Stimulated activated CD8-positive, alpha-beta memory T cell treated with anti-CD3 and anti-CD28 coated beads, Interleukin-2, amount 100 ng/mL, for 1 hour (primary cell): ENCODE data around the gene MICOS13.
"Not testable (repeated sequence)": the region's sequence is repeated elsewhere in the genome, so short reads cannot be mapped to it uniquely, and the experiment has no call there.

ENCODE experiments used
- DNase-seq, 2 donors: peaks; one replicate each; pipeline ENCODE4 v3.0.0-alpha.2; 2020; ENCODE audit warnings: low read depth in 2 of 2

The MICOS13 gene, protein sequence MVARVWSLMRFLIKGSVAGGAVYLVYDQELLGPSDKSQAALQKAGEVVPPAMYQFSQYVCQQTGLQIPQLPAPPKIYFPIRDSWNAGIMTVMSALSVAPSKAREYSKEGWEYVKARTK

DNA sequence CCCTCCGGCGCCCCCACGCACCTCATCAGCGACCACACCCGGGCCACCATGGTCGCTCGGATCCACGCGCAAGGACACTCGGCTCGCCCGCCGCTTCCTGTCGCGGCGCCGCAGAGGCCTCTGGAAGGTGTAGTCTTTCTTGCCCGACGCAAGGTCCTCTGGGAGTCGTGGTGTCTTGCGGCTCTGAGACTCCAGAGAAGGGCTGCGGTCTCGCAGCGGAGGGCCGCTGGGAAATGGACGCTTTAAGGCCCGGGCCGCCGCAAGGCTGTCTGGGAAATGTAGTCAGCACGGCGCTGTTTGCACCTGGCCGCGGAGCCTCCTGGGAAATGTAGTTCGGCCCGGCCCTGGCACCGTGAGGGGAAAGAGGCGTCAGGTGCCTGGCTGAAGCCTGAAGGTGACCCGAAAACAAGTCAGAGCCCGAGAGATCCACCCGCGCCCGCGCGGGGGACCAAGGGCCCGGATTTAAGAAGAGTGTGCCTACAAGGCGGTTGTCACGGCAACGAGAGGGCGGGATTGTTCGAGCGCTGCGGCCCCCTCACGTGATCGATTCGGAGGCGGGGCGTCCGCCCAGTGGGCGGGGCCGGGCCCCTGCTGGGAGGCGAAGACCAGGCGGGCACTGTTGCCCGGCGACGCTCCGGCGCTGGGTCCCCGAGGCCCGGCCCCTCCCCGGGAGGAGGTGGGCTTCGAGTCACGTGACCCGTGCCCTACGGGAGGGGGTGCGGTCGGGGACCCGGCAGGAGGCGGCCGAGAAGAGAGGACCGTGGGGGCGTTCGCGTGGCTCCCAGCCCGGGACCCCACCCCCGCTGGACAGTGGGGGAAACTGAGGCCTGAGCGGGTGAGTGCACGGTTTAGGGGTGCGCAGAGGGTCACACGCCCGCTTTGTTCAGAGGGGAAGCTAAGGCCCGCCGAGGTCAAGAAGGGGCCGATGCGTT lies at the start of gene MICOS13, which contains the start of gene HSD11B1L:
Gene MICOS13, minus strand, starts transcription at position 80 of the 932 bp plus-strand sequence. Its CDS starts 30 bp downstream, at position 50.
Gene HSD11B1L, plus strand, starts transcription at position 591 of the 932 bp plus-strand sequence. CDS start 3,806 bp downstream, outside the sequence.
- DNase-seq, result peak; percentile 95 to 96

GRCh38 chr19:5727453-5728050 lies 47.2 kb upstream of the MICOS13 start:
- DNase-seq, result no peak

GRCh38 chr19:5719961-5720790 lies 39.9 kb upstream of the MICOS13 start, which contains the start of the genes CATSPERD and LONP1:
Gene CATSPERD (plus strand): TSS chr19:5720637. CDS start chr19:5720738, 101 bp downstream.
Gene LONP1 (minus strand): TSS chr19:5720146. CDS start chr19:5720132, 14 bp downstream.
- DNase-seq, result peak; percentile 95 to 97

DNA sequence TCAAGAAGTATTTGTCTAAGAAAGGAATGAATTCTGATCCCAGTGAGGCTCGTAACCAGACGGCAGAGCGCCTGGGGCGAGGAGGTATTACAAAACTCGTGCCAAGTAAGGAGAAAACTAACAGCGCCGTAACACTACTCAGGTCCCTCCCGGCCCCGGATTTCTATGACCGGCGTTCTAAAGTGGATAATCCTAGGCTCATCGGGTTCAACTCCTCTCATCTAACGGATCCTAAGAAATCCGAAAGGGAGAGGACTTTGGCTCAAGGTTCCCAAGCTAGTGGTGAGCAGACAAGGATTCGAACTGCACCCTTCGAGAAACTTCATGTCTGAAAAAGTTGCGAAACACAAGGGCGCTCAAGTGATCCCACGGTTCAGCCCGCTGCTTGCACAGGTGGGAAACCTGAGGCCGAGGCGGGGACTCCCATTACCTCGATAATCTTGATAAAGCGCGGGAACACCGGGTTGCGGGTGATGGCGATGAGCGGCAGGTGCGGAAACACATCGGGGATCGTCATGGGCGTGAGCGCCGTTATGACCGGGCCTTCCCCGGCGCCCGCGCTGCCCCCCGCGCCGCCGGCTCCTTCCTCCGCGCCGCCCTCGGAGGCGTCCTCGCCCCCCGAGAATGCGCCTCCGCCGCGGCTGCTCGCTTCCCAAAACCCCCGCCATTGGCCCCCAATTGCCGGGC lies 39.1 kb upstream of the MICOS13 start:
- DNase-seq, result no peak

GRCh38 chr19:5718579-5719273 lies 38.4 kb upstream of the MICOS13 start:
- DNase-seq, result no peak

DNA sequence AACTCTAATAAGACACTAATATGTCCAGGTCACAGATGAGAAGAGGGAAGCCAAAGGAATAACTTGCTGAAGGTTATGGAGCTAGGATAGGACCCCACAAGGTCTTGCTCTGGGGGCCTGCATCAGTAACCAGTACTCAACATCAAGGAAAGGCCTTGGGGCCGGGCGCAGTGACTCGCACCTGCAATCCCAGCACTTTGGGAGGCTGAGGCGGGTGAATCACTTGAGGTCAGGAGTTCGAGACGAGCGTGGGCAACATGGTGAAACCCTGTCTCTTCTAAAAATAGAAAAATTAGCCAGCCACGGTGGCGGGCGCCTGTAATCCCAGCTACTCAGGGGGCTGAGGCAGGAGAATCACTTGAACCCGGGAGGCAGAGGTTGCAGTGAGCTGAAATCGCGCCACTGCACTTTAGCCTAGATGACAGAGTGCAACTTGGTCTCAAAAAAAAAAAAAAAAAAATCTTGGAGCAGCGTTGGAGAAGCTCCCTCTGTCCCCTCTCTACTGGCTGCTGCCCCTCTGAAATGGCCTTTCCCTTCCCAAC lies 37.8 kb upstream of the MICOS13 start:
- no peak for DNase-seq

- DNase-seq, result no peak
Observed at GRCh38 chr19:5717215-5717935, 37.1 kb upstream of the MICOS13 start.

GRCh38 chr19:5714816-5715215 lies 34.5 kb upstream of the MICOS13 start:
- DNase-seq, result no peak

DNA sequence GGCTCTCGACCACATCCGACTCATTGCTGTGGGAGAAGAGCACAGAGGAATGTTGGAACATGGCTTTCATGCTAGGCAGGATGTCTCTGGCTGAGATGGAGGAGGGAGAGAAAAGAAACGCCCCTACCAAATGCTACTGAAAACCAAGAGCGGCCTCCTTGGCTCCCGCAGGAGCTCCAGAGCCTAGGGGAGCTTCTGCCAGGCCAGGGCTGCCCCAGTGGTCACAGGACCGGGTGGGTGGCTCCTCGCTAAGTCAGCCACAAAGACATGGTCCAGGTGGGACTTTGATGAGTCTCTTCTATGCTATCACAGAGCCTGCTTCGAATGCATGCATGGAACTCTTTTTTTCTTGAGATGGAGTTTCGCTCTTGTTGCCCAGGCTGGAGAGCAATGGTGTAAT lies 32.9 kb upstream of the MICOS13 start:
- DNase-seq, result no peak

GRCh38 chr19:5711713-5712161 lies 31.4 kb upstream of the MICOS13 start:
- no peak for DNase-seq

DNA sequence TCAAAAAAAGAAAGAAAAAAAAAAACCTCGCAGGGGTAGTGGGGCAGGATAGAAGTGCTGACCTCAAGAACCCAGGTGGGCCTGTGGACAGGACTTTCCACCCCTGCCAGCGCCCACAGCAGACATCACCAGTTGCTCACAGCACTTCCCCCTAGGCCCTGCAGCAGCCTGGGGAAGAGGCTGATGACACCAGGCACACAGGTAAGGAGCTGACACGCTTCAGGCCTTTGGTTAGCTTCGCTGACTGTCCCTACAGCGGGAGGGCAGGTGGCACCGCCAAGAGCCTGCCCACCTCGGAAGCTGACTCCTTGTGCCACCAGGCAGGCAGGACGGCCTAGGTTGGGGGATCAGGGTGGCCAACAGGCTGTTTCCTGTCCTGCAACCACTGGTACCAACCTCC lies 30.7 kb upstream of the MICOS13 start:
- DNase-seq, result no peak

DNA sequence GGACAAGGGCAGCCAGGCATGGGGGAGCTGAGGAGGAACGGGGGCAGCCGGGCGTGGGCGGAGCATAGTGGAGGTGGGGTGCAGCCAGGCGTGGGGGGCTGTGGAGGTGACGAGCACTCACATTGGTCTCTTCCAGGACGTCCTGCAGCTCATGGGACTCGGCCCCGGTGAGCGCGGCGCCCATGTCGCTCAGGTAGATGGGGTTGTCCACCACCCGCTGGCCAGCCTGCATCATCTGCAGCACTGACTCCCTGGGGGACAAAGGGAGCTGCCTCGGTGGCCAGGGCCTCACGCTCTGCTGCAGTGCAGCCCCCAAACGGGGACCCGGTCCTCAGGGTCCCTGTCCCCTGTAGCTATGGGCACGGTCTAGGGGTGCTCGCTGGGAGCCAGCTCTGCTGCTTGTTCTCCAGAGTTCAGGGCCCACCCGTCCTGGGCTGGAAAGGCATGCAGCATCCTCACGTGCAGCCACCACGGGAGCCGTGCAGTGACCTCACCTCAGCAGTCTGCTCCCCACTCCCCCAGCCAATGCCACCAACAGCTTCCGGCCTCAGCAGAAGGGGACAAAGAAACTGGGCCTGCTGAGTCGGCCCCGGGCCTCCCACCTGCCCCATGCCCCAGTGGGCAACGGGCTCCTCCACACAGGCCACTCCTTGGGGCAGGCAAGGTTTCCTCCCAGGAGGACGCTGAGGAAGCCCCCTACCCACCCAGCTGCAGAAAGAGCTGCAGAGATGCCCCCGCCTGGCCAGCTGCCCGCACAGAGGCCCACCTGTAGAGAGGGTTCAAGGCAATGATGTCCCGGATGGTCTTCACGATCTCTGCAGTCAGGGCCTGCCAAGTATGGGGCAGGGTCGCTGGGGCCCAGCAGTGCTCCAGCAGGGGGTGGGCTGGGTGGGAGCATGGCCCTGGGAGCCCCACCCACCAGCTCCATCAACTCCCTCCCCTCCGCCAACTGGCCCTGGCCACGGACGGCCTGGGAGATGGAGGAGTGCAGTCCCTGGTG lies 27.6 kb upstream of the MICOS13 start:
- DNase-seq, result no peak

GRCh38 chr19:5706876-5707573 lies 26.7 kb upstream of the MICOS13 start:
- no peak for DNase-seq

- no peak for DNase-seq
Observed at GRCh38 chr19:5705552-5705951, 25.2 kb upstream of the MICOS13 start.

DNA sequence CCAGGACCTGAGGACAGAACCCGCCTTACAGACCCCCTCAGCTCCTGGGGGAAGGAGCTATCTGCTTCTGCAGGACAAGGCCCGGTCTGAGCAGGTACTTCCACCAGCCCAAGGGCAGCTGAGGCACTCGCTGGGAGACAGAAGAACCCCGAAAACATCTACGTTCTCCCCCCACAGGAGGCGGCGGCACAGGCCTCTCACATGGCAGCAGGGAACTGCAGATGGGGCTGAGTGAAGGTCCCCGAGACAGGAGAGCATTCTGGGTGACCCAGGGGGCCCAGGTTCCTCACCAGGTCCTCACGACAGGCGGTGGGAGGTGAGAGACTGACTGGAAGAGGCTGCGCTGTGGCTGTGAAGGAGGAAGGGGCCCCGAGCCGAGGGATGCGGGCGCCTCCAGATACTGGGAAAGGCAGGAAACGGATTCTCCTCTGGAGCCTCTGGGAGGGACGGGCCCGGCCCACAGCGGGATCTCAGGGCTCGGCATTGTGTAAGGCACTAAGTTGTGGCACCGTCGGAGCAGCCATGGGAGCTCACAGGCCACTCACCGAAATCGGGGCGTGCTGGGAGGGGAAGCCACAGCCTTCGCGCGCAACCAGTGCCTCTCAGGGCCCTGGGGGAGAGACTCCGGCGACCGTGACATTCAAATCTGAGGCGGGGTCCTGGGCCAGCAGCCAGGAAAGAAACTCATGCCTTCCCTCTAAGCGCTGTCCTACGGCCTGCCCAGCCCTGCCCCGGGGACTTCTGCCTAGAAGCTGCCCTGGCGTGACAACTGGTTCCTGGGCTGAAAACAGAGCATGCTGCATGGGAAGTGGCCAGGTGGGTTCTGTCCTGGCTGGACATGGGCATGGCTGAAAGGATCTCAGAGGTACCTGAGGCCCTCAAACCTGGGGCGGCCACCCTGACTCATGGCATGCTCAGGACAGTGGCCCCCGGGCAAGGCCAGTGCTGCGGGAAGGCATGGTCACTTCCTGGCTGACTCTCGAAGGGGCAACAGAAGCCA lies 23.8 kb upstream of the MICOS13 start:
- DNase-seq, result no peak

DNA sequence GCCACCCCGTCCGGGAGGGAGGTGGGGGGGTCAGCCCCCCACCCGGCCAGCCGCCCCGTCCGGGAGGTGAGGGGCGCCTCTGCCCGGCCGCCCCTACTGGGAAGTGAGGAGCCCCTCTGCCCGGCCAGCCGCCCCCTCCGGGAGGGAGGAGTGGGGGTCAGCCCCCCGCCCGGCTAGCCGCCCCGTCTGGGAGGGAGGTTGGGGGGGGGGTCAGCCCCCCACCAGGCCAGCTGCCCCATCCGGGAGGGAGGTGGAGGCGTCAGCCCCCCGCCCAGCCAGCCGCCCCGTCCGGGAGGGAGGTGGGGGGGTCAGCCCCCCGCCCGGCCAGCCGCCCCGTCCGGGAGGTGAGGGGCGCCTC lies 21.7 kb upstream of the MICOS13 start:
- DNase-seq, result not testable (repeated sequence)
